MM.1S (cell line): Measurements from ENCODE around the gene DIPK1B.
"Not testable (repeated sequence)": the region's sequence is repeated elsewhere in the genome, so short reads cannot be mapped to it uniquely, and the experiment has no call there.

Experiments
- DNase-seq: peaks from one replicate; pipeline ENCODE4 v3.0.0-alpha.2; 2015
- H2AFZ ChIP-seq: fragments of 300-600 bp; sonication (generic); 2 replicates; pipeline ENCODE4 v1.6.0; 2016; ENCODE audit warnings: antibody characterized with exemption, low read length
- H3F3A ChIP-seq: fragments of 300-600 bp; sonication (generic); 2 replicates; pipeline ENCODE4 v1.6.1; 2016; ENCODE audit warnings: mild to moderate bottlenecking, antibody characterized with exemption, low read length, moderate library complexity, mixed read lengths; ENCODE audit not compliant: insufficient read depth
- H3K27ac ChIP-seq: fragments of 300-600 bp; sonication (generic); 2 replicates; pipeline ENCODE4 v1.5.1; 2016; ENCODE audit warnings: mild to moderate bottlenecking, low read length
- H3K27me3 ChIP-seq: fragments of 300-600 bp; sonication (generic); replicated peaks from 2 replicates; pipeline ENCODE4 v1.6.0; 2016; ENCODE audit warnings: low read length; ENCODE audit not compliant: insufficient read depth
- H3K36me3 ChIP-seq: fragments of 300-600 bp; sonication (generic); replicated peaks from 2 replicates; pipeline ENCODE4 v1.6.1; 2016; ENCODE audit warnings: mild to moderate bottlenecking, low read length, mixed read lengths; ENCODE audit not compliant: insufficient read depth
- H3K4me1 ChIP-seq: fragments of 300-600 bp; sonication (generic); 2 replicates; pipeline ENCODE4 v1.6.1; 2016; ENCODE audit warnings: low read length, mixed read lengths
- H3K4me2 ChIP-seq: fragments of 300-600 bp; sonication (generic); 2 replicates; pipeline ENCODE4 v1.6.0; 2016; ENCODE audit warnings: low read depth, low read length
- H3K4me3 ChIP-seq: fragments of 300-600 bp; sonication (generic); 2 replicates; pipeline ENCODE4 v1.5.1; 2016; ENCODE audit warnings: low read length, mixed read lengths
- H3K79me2 ChIP-seq: fragments of 300-600 bp; sonication (generic); 2 replicates; pipeline ENCODE4 v1.6.1; 2016; ENCODE audit warnings: mixed run types, low read length, mixed read lengths
- H3K9ac ChIP-seq: fragments of 300-600 bp; sonication (generic); 2 replicates; pipeline ENCODE4 v1.6.1; 2016; ENCODE audit warnings: low read length, mixed read lengths
- H3K9me2 ChIP-seq: fragments of 300-600 bp; sonication (generic); replicated peaks from 2 replicates; pipeline ENCODE4 v1.6.1; 2016; ENCODE audit warnings: mild to moderate bottlenecking, low read length, mixed read lengths; ENCODE audit not compliant: insufficient read depth
- H3K9me3 ChIP-seq: fragments of 300-600 bp; sonication (generic); replicated peaks from 2 replicates; pipeline ENCODE4 v1.6.1; 2016; ENCODE audit warnings: mild to moderate bottlenecking, low read length, mixed read lengths; ENCODE audit not compliant: insufficient read depth
- H4K20me1 ChIP-seq: fragments of 300-600 bp; sonication (generic); 2 replicates; pipeline ENCODE4 v1.6.1; 2016; ENCODE audit warnings: mild to moderate bottlenecking, low read length, moderate library complexity, mixed read lengths; ENCODE audit not compliant: insufficient read depth
- CTCF ChIP-seq: fragments of 300-600 bp; sonication (generic); IDR thresholded peaks from 2 replicates; pipeline ENCODE4 v1.5.1; 2016; ENCODE audit warnings: antibody characterized with exemption, low read length, mixed read lengths
- EZH2 ChIP-seq: fragments of 300-600 bp; sonication (generic); optimal IDR thresholded peaks from 2 replicates; pipeline ENCODE3; 2017; ENCODE audit warnings: low read depth, mild to moderate bottlenecking, antibody characterized with exemption, low read length, mixed read lengths
- EZH2phosphoT487 ChIP-seq: fragments of 300-600 bp; sonication (generic); IDR thresholded peaks from 2 replicates; pipeline ENCODE4 v1.6.1; 2018; ENCODE audit warnings: antibody characterized with exemption, low read length

Gene DIPK1B

GRCh38 chr9:136754059-136754572, 41.7 kb downstream of the DIPK1B start:
- H4K20me1 ChIP-seq: no peaks in the 10 kb centered on the region
- H3K79me2 ChIP-seq: no peaks in the 10 kb centered on the region
- H3K9me2 ChIP-seq: no peaks in the 10 kb centered on the region
- no peak overlapping the region for H3K9ac ChIP-seq
- H3K9me3 ChIP-seq: no peaks in the 10 kb centered on the region
- H3K27ac ChIP-seq: no peak overlapping the region
- no peaks in the 10 kb centered on the region for H3K36me3 ChIP-seq
- no peak for DNase-seq
- H3K4me3 ChIP-seq: no peak overlapping the region
- no peak overlapping the region for H3K4me2 ChIP-seq
- no peak overlapping the region for H2AFZ ChIP-seq
- H3F3A ChIP-seq: no peaks in the 10 kb centered on the region
- TF ChIP-seq EZH2phosphoT487 (no peak), EZH2 (no peak), CTCF (no peak)
- 0 out of 2 replicates have a peak, but pooled peaks cover 2% of the 10 kb centered on the region for H3K4me1 ChIP-seq
- H3K27me3 ChIP-seq: peaks cover 88% of the 10 kb centered on the region

- no peak for TF ChIP-seq CTCF
- TF ChIP-seq EZH2phosphoT487: no peak
- no peak for TF ChIP-seq EZH2
- Histone ChIP-seq H3K9me3 (no peaks in the 10 kb centered on the region), H3K27me3 (peaks cover 86% of the 10 kb centered on the region), H4K20me1 (no peaks in the 10 kb centered on the region), H3K4me2 (no peak overlapping the region), H3F3A (no peaks in the 10 kb centered on the region), H3K4me3 (no peak overlapping the region), H3K79me2 (no peaks in the 10 kb centered on the region), H3K36me3 (no peaks in the 10 kb centered on the region), H3K9me2 (no peaks in the 10 kb centered on the region), H2AFZ (no peak overlapping the region), H3K27ac (no peak overlapping the region), H3K4me1 (0 out of 2 replicates have a peak, but pooled peaks cover 2% of the 10 kb centered on the region), H3K9ac (no peak overlapping the region)
- no peak for DNase-seq
These were observed 42.4 kb downstream of the DIPK1B start for GRCh38 chr9:136754626-136755301.

- not testable (repeated sequence) for H3K4me2 ChIP-seq, H3K9me3 ChIP-seq, H3K4me1 ChIP-seq, H3F3A ChIP-seq, H3K4me3 ChIP-seq, H2AFZ ChIP-seq, H3K27ac ChIP-seq, H3K36me3 ChIP-seq, H3K9ac ChIP-seq, H3K79me2 ChIP-seq, H4K20me1 ChIP-seq, DNase-seq, H3K9me2 ChIP-seq
- peaks cover 86% of the 10 kb centered on the region for H3K27me3 ChIP-seq
These were observed 43.1 kb downstream of the DIPK1B start for GRCh38 chr9:136755302-136756133.
